Activated CD8-positive, alpha-beta memory T cell treated with anti-CD3 and anti-CD28 coated beads, Interleukin-2, amount 50 U/mL, for 1 hour (primary cell): Measurements from ENCODE around the gene RNF25.
"Not testable (repeated sequence)": the region's sequence is repeated elsewhere in the genome, so short reads cannot be mapped to it uniquely, and the experiment has no call there.

Experiments
- DNase-seq: peaks from one replicate; pipeline ENCODE4 v3.0.0-alpha.2; 2020; ENCODE audit errors: extremely low read depth

The RNF25 gene, protein sequence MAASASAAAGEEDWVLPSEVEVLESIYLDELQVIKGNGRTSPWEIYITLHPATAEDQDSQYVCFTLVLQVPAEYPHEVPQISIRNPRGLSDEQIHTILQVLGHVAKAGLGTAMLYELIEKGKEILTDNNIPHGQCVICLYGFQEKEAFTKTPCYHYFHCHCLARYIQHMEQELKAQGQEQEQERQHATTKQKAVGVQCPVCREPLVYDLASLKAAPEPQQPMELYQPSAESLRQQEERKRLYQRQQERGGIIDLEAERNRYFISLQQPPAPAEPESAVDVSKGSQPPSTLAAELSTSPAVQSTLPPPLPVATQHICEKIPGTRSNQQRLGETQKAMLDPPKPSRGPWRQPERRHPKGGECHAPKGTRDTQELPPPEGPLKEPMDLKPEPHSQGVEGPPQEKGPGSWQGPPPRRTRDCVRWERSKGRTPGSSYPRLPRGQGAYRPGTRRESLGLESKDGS

DNA sequence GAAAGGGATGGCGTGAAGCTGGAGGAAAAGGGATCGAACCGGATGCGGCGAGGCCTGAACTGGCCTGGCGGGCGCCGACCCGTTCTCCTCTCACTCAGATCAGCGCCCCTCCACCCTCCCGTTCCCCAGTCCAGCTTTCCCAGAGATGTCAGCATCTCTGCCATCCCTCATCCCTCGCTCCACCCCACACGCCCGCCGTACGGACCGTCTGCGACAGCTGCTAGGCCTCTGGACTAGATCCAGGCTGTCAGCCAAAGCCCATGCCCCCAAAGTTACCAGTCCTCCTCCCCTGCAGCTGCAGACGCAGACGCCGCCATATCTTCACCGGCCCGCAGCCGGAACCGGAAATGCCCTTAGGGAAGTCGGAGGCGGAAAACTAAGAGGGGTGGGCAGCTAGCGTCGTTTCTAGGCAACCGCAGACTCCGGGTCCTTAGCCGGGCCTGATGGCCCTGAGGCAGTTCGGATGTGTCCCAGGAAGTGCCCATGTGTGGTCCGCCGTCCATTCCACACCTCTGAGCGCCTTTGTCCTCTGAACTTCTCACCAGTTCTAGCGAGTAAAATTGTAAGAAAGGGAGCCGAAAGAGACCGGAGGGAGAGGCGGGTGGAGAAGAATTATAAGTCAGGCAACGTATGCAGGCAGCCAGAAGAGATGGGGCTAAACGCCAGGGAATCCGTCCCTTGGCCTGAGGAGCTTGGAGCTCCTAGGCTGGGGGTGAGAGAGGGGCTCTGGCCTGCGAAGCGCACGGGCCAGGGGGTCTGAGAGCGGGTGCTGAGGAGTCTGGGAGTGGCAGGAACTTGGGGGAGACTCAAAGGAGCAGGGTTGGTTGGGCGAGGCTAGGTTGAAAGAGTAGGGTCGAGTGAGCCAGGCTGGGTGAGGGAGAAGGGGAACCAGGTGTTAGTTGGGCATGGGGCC lies at the start of gene RNF25, which contains the start of gene STK36:
Gene RNF25, minus strand, starts transcription at position 349 of the 913 bp plus-strand sequence. Its CDS starts 32 bp downstream, at position 317.
Gene STK36, plus strand, starts transcription at position 433 of the 913 bp plus-strand sequence. CDS start 744 bp downstream, outside the sequence.
- DNase-seq = peak; percentile 51

DNA sequence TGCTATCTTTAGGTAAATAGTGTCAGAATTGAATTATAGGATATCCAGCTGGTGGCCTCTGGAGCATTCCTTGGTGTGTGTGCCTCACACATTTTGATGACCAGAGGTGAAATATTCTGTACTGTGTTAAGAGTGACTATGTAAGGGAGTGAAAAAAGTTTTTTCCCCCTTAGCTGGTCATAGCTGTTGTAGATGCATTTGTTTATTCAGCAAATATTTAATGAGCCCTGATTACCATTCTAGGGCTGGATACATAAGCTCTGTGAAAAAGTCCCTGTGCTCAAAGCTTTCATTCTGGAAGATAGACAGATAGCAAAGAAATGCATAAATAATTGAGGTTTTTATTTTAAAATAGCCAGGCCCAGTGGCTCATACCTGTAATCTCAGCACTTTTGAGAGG lies 49.7 kb upstream of the RNF25 start:
- DNase-seq = no peak

- no peak for DNase-seq
Observed at GRCh38 chr2:218720048-218721041, 48.5 kb upstream of the RNF25 start.

DNA sequence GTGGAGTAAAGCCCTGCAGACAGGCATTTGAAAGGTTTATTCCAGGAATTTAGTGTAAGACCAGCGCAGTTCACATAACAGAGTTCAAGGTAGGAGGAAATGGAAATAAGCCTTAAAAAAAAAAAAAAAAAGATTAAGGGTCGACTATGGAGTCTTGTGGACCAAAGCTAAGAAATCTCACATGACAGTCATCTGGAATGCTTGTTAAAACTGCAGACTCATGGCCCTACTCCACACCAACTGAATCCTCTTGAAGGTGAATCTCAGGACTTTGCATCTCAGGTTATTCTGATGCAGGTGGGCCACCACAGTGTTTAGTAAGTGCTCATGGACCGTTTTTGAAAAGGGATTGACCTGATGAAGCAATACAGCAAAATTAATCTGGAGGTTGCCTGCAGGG lies 47.7 kb upstream of the RNF25 start:
- DNase-seq = no peak

- no peak for DNase-seq
Observed at GRCh38 chr2:218718058-218718457, 46.3 kb upstream of the RNF25 start.

DNA sequence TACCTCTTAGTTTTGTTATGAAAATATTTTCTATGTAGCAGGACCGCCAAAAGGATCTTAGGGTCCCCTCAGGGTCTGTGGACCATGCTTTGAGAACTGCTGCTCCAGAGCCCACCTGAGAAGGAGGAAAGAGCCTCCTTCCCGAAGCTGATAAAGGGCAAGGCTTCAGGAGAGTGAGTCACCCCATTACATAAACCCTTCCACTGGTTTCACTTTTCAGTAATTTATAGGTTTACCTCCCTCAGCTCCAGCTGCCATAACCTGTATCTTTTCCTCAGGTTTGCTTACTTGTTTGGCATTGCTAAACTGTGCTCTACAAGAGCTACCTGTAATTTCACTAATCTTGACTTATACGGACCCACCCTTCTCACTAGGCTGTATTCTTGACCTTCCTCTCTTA lies 45.5 kb upstream of the RNF25 start:
- DNase-seq = no peak

DNA sequence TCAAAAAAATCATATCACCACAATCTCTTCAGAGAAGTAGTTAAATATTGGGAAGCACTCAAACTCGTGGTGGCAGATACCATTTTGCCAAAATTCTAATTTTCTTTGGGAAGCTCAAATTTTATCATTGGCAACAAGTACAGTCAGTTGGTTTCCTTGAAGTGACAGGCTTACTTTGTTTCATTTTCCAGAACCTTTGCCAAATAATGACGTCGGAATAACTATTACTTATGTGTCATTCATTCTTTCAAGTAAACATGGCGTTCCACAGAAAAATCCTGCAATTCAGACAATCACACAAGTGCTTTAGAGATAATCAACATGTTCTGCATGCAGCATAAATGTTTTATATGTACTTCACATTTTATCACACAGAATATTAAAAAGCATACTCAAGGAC lies 44.3 kb upstream of the RNF25 start:
- DNase-seq = no peak

GRCh38 chr2:218713922-218714321 lies 42.1 kb upstream of the RNF25 start:
- no peak for DNase-seq

GRCh38 chr2:218711550-218711929 lies 39.7 kb upstream of the RNF25 start:
- no peak for DNase-seq

GRCh38 chr2:218710687-218711549 lies 39.1 kb upstream of the RNF25 start, which contains the start of gene TTLL4:
Gene TTLL4 (plus strand): TSS chr2:218710835. CDS start chr2:218737677, 26,842 bp downstream.
- peak; percentile 95 for DNase-seq

GRCh38 chr2:218710334-218710686 lies 38.5 kb upstream of the RNF25 start:
- no peak for DNase-seq

- DNase-seq = no peak
Observed at GRCh38 chr2:218709908-218710307, 38.1 kb upstream of the RNF25 start.

DNA sequence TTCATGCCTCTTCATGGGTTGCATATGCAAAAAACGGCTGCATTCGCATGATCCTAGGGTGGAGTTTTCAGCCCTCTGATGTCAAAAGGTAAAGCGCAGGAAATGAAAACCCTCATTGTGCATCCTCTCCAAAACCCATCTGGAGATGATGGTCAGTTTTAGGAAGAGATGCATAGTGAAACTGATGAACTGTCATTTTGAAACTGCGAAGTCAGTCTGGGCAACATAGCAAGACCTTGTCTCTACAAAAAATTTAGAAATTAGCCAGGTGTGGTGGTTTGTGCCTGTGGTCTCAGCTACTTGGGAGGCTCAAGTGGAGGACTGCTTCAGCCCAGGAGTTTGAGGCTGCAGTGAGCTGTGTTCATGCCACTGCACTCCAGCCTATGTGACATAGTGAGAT lies 36.3 kb upstream of the RNF25 start:
- no peak for DNase-seq

DNA sequence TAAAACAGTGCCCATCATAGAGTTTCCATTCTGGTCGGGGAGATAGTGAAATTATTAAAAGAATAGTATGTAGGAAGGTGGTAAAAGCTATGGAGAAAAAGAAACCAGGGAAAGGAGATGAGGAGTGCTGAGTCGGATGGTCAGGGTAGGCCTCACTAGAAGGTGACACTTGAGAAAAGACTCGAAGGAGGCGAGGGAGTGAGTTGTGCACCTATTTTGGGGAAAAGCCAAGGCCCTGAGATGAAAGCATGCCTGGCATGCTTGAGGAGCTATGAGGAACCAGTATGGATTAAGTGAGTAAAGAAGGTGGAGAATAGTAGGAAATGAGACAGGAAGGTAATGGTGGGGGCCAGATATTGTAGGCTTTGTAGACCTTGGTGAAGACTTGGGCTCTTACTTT lies 31.5 kb upstream of the RNF25 start:
- no peak for DNase-seq

- no peak for DNase-seq
Observed at GRCh38 chr2:218701806-218702205, 30.0 kb upstream of the RNF25 start.

- no peak for DNase-seq
Observed at GRCh38 chr2:218698885-218699284, 27.1 kb upstream of the RNF25 start.

DNA sequence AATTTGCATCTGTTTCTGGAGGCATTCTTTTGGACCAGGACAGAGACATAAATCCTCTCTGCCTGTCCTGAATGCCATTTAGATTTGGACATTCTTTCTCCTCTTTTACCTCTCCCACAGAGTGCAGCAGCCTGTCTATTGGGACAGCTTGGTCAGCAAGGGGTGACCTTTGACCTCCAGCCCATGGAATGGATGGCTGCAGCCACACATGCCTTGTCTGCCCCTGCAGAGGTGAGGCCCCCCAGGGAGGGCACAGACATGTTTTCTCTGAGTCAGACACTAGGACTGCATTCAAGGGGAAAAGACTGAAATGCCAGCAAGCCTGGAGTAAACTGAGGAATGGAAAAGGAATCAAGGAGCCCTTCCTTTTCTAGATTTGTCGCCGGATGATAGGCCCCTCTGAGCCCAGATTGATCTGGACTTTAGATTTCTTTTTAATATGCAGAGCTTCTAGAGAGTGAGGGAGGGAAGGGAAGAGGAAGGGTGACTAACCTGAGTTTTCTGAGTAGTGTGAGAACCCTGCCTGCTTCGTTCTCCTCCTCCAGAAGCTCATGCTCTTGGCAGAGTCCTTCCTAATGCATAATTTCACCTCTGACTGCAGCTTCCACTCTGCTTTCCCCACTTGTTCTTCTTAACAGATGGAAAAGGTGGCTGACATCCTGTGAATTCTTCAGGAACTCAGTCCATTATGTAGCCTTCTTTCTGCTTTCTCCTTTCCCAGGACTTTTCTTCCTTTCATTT lies 22.8 kb upstream of the RNF25 start:
- no peak for DNase-seq

- no peak for DNase-seq
Observed at GRCh38 chr2:218691234-218691633, 19.4 kb upstream of the RNF25 start.

GRCh38 chr2:218687400-218688060 lies 15.7 kb upstream of the RNF25 start:
- not testable (repeated sequence) for DNase-seq
